ENCODE data around the gene KEAP1.
"Not testable (repeated sequence)": the region's sequence is repeated elsewhere in the genome, so short reads cannot be mapped to it uniquely, and the experiment has no call there.

KEAP1 gene

GRCh38 chr19:10503002-10503789, at the start of gene KEAP1:
TSS of gene KEAP1 (minus strand) at chr19:10503356. CDS start at chr19:10500033, 3,323 bp downstream.
- DNase-seq: peak in 1 of 2 donors; percentile 36

- DNase-seq: peak in 1 of 2 donors; percentile 34
Observed at GRCh38 chr19:10552510-10553053, 49.4 kb upstream of the KEAP1 start.

- peak; percentile 52 to 67 for DNase-seq
Observed at GRCh38 chr19:10551698-10552301, 48.6 kb upstream of the KEAP1 start.

- not testable (repeated sequence) for DNase-seq
Observed at GRCh38 chr19:10551006-10551405, 47.9 kb upstream of the KEAP1 start.

- no peak for DNase-seq
Observed at GRCh38 chr19:10550336-10550735, 47.2 kb upstream of the KEAP1 start.

GRCh38 chr19:10549733-10550132, 46.6 kb upstream of the KEAP1 start:
- DNase-seq: no peak

- DNase-seq: no peak
Observed at GRCh38 chr19:10548746-10549276, 45.7 kb upstream of the KEAP1 start.

- no peak for DNase-seq
Observed at GRCh38 chr19:10546817-10547216, 43.7 kb upstream of the KEAP1 start.

- DNase-seq: no peak
Observed at GRCh38 chr19:10544753-10545251, 41.6 kb upstream of the KEAP1 start.

GRCh38 chr19:10544242-10544752, 41.1 kb upstream of the KEAP1 start:
- DNase-seq: peak in 1 of 2 donors; percentile 35

- peak; percentile 80 to 87 for DNase-seq
Observed at GRCh38 chr19:10543420-10544241, 40.5 kb upstream of the KEAP1 start, which contains the start of gene ATG4D. TSS of gene ATG4D (plus strand) at chr19:10543904. CDS start at chr19:10544091, 187 bp downstream.

- no peak for DNase-seq
Observed at GRCh38 chr19:10543059-10543419, 39.9 kb upstream of the KEAP1 start.

- DNase-seq: not testable (repeated sequence)
Observed at GRCh38 chr19:10539016-10539415, 35.9 kb upstream of the KEAP1 start.

GRCh38 chr19:10538204-10538983, 35.2 kb upstream of the KEAP1 start:
- DNase-seq: no peak

- no peak for DNase-seq
Observed at GRCh38 chr19:10537668-10538067, 34.5 kb upstream of the KEAP1 start.

- DNase-seq: no peak
Observed at GRCh38 chr19:10535613-10536012, 32.5 kb upstream of the KEAP1 start.

- DNase-seq: no peak
Observed at GRCh38 chr19:10533646-10534386, 30.7 kb upstream of the KEAP1 start.

GRCh38 chr19:10532457-10532856, 29.3 kb upstream of the KEAP1 start:
- DNase-seq: no peak

GRCh38 chr19:10526887-10527286, 23.7 kb upstream of the KEAP1 start:
- not testable (repeated sequence) for DNase-seq

- DNase-seq: no peak
Observed at GRCh38 chr19:10525636-10526035, 22.5 kb upstream of the KEAP1 start.

GRCh38 chr19:10523135-10523636, 20.0 kb upstream of the KEAP1 start:
- peak in 1 of 2 donors; percentile 55 for DNase-seq
